Measurements from ENCODE around the gene SNAPC2.
A peak's percentile ranks its signal among the peaks of the same experiment; 100 is the strongest.

The SNAPC2 gene, protein sequence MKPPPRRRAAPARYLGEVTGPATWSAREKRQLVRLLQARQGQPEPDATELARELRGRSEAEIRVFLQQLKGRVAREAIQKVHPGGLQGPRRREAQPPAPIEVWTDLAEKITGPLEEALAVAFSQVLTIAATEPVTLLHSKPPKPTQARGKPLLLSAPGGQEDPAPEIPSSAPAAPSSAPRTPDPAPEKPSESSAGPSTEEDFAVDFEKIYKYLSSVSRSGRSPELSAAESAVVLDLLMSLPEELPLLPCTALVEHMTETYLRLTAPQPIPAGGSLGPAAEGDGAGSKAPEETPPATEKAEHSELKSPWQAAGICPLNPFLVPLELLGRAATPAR

DNA sequence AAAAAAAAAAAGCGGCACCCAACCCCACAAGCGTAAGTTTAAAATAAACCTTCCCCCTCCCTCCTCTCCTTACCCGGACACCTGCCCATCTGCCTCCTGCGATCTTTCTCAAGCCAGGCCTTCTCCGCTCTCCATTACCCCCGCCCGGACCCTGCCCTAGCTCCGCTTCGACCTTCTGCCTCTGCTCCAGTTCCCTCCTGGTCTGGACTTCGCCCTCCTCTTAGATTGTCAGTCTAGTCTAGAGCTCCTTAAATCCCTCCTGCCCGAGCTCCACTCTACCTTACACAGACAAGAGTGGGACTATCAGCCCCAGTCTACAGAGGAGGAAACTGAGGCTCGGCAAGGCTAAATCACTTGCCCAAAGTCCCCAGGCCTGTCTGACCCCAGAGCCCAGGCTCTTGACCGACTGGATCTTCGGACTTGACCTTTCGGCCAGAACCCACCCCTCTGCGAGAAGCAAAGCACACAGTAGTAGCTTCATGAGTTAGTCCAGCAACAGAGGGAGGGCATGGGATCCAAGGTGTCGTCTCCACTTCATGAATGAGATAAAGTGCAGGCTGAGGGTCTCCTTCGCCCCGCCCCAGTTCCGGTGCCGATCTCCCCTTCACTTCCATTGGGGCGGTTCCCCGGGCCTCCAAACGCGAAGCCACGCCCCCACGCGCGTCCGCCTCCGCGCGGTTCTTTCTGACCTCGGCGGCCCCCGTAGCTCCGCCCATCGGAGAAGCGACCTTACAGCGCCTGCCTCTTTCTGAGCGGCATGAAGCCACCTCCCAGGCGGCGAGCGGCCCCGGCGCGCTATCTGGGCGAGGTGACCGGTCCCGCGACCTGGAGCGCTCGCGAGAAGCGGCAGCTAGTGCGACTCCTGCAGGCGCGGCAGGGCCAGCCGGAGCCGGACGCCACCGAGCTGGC is at the start of gene SNAPC2:
TSS of gene SNAPC2 (plus strand) at position 729 of the 909 bp plus-strand sequence. CDS start at position 758, 29 bp downstream.
- TF ChIP-seq ZFX (IDR thresholded peaks at IDR 0.05; ENCODE audit: borderline replicate concordance) = no peak
- TF ChIP-seq CTCF (IDR thresholded peaks at IDR 0.05) = no peak
- H3K27ac ChIP-seq = peak within 1 kb of the TSS; percentile 97

DNA sequence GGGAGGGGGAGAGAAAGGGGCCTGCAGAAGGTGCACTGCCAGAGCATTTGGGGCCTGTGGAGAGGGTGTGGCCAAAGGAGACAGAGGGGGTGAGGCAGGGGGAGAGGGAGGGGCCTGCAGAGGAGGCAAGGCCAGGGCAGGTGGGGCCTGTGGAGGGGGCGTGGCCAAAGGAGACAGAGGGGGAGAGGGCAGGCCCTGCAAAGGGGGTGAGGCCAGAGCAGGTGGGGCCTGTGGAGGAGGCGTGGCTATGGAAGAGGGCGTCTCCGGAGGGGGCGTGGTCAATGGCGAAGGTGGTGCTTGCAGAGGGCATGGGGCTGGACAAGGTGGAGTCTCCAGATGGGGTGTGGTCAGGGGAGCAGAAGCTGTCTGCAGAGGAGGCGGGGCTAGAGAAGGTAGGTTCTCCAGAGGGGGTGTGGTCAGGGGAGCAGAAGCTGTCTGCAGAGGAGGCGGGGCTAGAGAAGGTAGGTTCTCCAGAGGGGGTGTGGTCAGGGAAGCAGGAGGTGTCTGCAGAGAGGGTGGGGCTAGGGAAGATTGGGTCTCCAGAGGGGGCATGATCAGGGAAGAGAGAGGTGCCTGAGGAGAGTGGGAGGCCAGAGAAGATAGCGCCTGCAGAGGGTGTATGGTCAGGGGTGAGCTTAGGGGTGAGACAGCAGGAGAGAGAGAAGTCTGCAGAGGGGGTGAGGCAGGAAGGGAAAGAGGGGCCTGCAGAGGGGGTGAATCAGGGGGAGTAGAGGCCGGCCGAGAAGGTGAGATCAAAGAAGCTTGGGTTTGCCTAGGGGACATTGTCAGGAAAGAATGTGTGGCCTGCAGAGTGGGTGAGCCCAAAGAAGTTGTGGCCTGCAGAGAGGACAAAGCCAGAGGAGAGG is 49.3 kb upstream of the SNAPC2 start:
- H3K27ac ChIP-seq = peak overlapping the region; percentile 91
- no peak for TF ChIP-seq ZFX (IDR thresholded peaks at IDR 0.05; ENCODE audit: borderline replicate concordance)

- TF ChIP-seq ZFX (IDR thresholded peaks at IDR 0.05; ENCODE audit: borderline replicate concordance) = no peak
- TF ChIP-seq CTCF (IDR thresholded peaks at IDR 0.05) = no peak
- H3K27ac ChIP-seq = peak overlapping the region; percentile 91
Measured at GRCh38 chr19:7871437-7872305, 48.5 kb upstream of the SNAPC2 start.

DNA sequence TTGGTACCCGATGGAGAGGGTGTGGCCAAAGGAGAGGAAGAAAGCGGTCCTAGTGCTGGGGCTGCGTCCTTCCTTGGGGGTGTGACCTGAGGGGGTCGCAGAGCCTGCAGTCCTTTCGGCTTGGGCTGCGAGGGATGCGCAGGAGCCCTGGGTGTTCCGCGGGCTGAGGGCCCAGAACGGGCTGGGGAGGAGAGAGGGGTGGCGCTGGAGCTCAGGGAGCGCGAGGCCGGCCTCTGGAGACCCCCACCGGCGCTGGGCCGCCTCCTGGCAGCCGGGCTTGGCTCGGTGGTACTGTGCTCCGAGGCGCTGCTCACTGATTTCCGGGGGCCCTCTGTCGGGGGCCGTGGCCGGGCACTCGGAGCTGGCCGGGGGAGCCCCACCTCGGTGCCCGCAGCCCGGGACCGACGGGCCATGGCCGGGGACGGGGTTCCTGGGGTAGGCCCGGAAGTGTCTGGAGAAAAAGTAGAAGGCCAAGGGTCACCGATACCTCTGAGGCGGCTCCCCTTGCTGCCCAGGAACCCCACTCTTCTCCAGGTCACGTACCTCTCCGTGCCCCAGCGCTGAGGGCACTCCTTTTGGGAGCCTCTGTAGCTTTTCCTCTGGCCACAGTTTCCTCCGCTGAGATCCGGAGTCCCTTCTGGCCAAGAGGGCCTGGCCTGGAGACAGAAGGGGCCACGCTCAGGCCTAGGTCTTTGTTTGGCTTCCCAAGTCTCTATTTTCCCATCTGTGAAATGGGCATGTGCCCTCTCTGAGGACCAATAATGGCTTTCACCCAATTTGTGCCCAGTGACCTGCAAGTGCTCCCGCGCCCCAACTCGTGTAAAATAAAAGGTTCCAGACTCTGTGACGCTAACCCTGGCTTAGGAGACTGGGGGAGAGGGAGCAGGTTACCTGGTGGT is 47.6 kb upstream of the SNAPC2 start:
- H3K27ac ChIP-seq = peak overlapping the region; percentile 91
- TF ChIP-seq CTCF (IDR thresholded peaks at IDR 0.05) = no peak
- TF ChIP-seq ZFX (IDR thresholded peaks at IDR 0.05; ENCODE audit: borderline replicate concordance) = no peak

- H3K27ac ChIP-seq = peak overlapping the region; percentile 91
- TF ChIP-seq ZFX (IDR thresholded peaks at IDR 0.05; ENCODE audit: borderline replicate concordance) (no peak), CTCF (IDR thresholded peaks at IDR 0.05) (no peak)
Measured at GRCh38 chr19:7873304-7874075, 46.6 kb upstream of the SNAPC2 start.
